Measurements from ENCODE around the gene DNAJA2. TPM values are rescaled to one million over a fixed set of nuclear protein-coding genes. Genes with fewer than 3 reads are reported as not detected.
A peak's percentile ranks its signal among the peaks of the same experiment; 100 is the strongest.
"Not testable (repeated sequence)": the region's sequence is repeated elsewhere in the genome, so short reads cannot be mapped to it uniquely, and the experiment has no call there.

The DNAJA2 gene
- total RNA-seq, 1 experiment from 2014 or later = 65.7 TPM

- no peak for DNase-seq (ENCODE audit: low read depth)
These were observed 2.5 kb upstream of the DNAJA2 start for GRCh38 chr16:46975908-46976470.

GRCh38 chr16:46975165-46975564 lies 1.7 kb upstream of the DNAJA2 start:
- DNase-seq (ENCODE audit: low read depth) = no peak

GRCh38 chr16:46974352-46974751 lies 878 bp upstream of the DNAJA2 start:
- no peak for DNase-seq (ENCODE audit: low read depth)

GRCh38 chr16:46973996-46974324 lies 486 bp upstream of the DNAJA2 start:
- DNase-seq (ENCODE audit: low read depth) = no peak

GRCh38 chr16:46972429-46973206 lies 856 bp downstream of the DNAJA2 start:
- peak; percentile 21 for DNase-seq (ENCODE audit: low read depth)

- no peak for DNase-seq (ENCODE audit: low read depth)
These were observed 2.2 kb downstream of the DNAJA2 start for GRCh38 chr16:46971271-46971670.

- DNase-seq (ENCODE audit: low read depth) = no peak
These were observed 3.4 kb downstream of the DNAJA2 start for GRCh38 chr16:46970089-46970488.

- no peak for DNase-seq (ENCODE audit: low read depth)
These were observed 5.4 kb downstream of the DNAJA2 start for GRCh38 chr16:46968063-46968435.

GRCh38 chr16:46962629-46963028 lies 10.8 kb downstream of the DNAJA2 start:
- DNase-seq (ENCODE audit: low read depth) = no peak

GRCh38 chr16:46961373-46962353 lies 11.8 kb downstream of the DNAJA2 start:
- DNase-seq (ENCODE audit: low read depth) = no peak

- no peak for DNase-seq (ENCODE audit: low read depth)
These were observed 18.9 kb downstream of the DNAJA2 start for GRCh38 chr16:46954562-46954961.

- DNase-seq (ENCODE audit: low read depth) = no peak
These were observed 23.5 kb downstream of the DNAJA2 start for GRCh38 chr16:46950009-46950408.

GRCh38 chr16:46949241-46949892 lies 24.1 kb downstream of the DNAJA2 start:
- DNase-seq (ENCODE audit: low read depth) = no peak

- DNase-seq (ENCODE audit: low read depth) = no peak
These were observed 24.8 kb downstream of the DNAJA2 start for GRCh38 chr16:46948548-46949166.

GRCh38 chr16:46947900-46948547 lies 25.4 kb downstream of the DNAJA2 start:
- peak; percentile 27 for DNase-seq (ENCODE audit: low read depth)

- DNase-seq (ENCODE audit: low read depth) = not testable (repeated sequence)
These were observed 28.8 kb downstream of the DNAJA2 start for GRCh38 chr16:46944713-46945112.

GRCh38 chr16:46937536-46937935 lies 35.9 kb downstream of the DNAJA2 start:
- DNase-seq (ENCODE audit: low read depth) = no peak

- no peak for DNase-seq (ENCODE audit: low read depth)
These were observed 40.7 kb downstream of the DNAJA2 start for GRCh38 chr16:46932802-46933201.

GRCh38 chr16:46930861-46931260 lies 42.6 kb downstream of the DNAJA2 start:
- no peak for DNase-seq (ENCODE audit: low read depth)

GRCh38 chr16:46929378-46930332 lies 43.8 kb downstream of the DNAJA2 start:
- DNase-seq (ENCODE audit: low read depth) = peak; percentile 41

Measured in LHCN-M2 (cell line).